A549 (cell line): ENCODE measurements around the gene RANBP17. TPM values are rescaled to one million over a fixed set of nuclear protein-coding genes. Genes with fewer than 3 reads are reported as not detected.

Experiments
- ATAC-seq, 2 experiments: fragments of 200-7000 bp in 1 of 2; fragments of >200 bp in 1 of 2; cut with Nextera tagmentation in 1 of 2; cut with Tn5 transposase in 1 of 2; 3 replicates each; pipeline versions ENCODE4 v1.8.0 to v1.9.1; 2018 to 2020; ENCODE audit warnings: mild to moderate bottlenecking in 1 of 2, moderate library complexity in 1 of 2
- CTCF ChIA-PET: fragments of 300-600 bp; sonication (Branson Sonifier 250); formaldehyde crosslinking; extraction: SDS; loops from one replicate; lab custom pipeline; 2021; ENCODE audit warnings: antibody characterized with exemption, inconsistent platforms; lab: Yijun Ruan, JAX
- POLR2A ChIA-PET: fragments of 350-600 bp; formaldehyde crosslinking; extraction: SDS; loops from one replicate; lab custom pipeline; 2021; ENCODE audit warnings: antibody characterized with exemption, inconsistent platforms; lab: Yijun Ruan, JAX
- DNase-seq, 2 experiments: peaks; one replicate each; pipeline versions ENCODE4 v3.0.0 to v3.0.0-alpha.2; 2011 to 2016; ENCODE audit warnings: low read depth in 1 of 2, low spot score in 1 of 2
- FAIRE-seq: peaks from 2 replicates; lab custom pipeline; 2011; peaks lifted over from hg19 to GRCh38; lab: Jason Lieb, UNC
- H3K27ac ChIP-seq, 2 experiments: fragments of >200 bp; sonication (Bioruptor Twin); formaldehyde crosslinking; 3 replicates each; pipeline ENCODE4 v1.5.1; 2016 to 2017
- H3K4me1 ChIP-seq: fragments of >200 bp; sonication (Bioruptor Twin); formaldehyde crosslinking; 3 replicates; pipeline ENCODE4 v1.6.1; 2016
- H3K4me2 ChIP-seq: fragments of >200 bp; sonication (Bioruptor Twin); formaldehyde crosslinking; 3 replicates; pipeline ENCODE4 v1.6.1; 2016
- H3K4me3 ChIP-seq: fragments of >200 bp; sonication (Bioruptor Twin); formaldehyde crosslinking; 3 replicates; pipeline ENCODE4 v1.5.1; 2016
- H3K9me3 ChIP-seq: fragments of >200 bp; sonication (Bioruptor Twin); formaldehyde crosslinking; 3 replicates; pipeline ENCODE4 v1.6.1; 2016
- CBX2 ChIP-seq: fragments of 200-600 bp; sonication (generic); IDR thresholded peaks from 2 replicates; pipeline ENCODE4 v1.6.1; 2016; ENCODE audit warnings: low read depth, mild to moderate bottlenecking, borderline replicate concordance
- CBX8 ChIP-seq: fragments of 200-600 bp; sonication (generic); IDR thresholded peaks from 2 replicates; pipeline ENCODE4 v1.6.1; 2016
- CHD2 ChIP-seq: fragments of 150-350 bp; IDR thresholded peaks from 2 replicates; pipeline ENCODE4 v1.6.1; 2014; ENCODE audit warnings: low read length; ENCODE audit not compliant: partially characterized antibody
- CHD4 ChIP-seq: fragments of 200-600 bp; sonication (generic); IDR thresholded peaks from 2 replicates; pipeline ENCODE4 v1.6.1; 2016; ENCODE audit warnings: antibody characterized with exemption, mild to moderate bottlenecking, borderline replicate concordance
- EP300 ChIP-seq, 2 experiments: fragments of >200 bp; sonication (Bioruptor Twin); formaldehyde crosslinking; IDR thresholded peaks; 2 replicates in 1 of 2; 3 replicates in 1 of 2; pipeline ENCODE4 v1.6.1; 2016 to 2017
- FOXS1 ChIP-seq: fragments of 250-450 bp; sonication (Bioruptor Pico); IDR thresholded peaks from 2 replicates; pipeline ENCODE4 v1.5.0; 2020; ENCODE audit warnings: mild to moderate bottlenecking, moderate library complexity
- MAZ ChIP-seq: fragments of 150-350 bp; IDR thresholded peaks from 2 replicates; pipeline ENCODE4 v1.6.1; 2014; ENCODE audit warnings: antibody characterized with exemption, low read depth, low read length, borderline replicate concordance
- NPAS2 ChIP-seq: fragments of 250-450 bp; sonication (Bioruptor Pico); IDR thresholded peaks from 2 replicates; pipeline ENCODE4 v1.8.0; 2022; ENCODE audit warnings: mild to moderate bottlenecking, moderate library complexity, borderline replicate concordance
- POLR2AphosphoS2 ChIP-seq: conservative IDR thresholded peaks from 2 replicates; pipeline ENCODE4 v1.6.1; 2012; ENCODE audit warnings: low read length, improper control_type of control experiment, inconsistent platforms
- RNF2 ChIP-seq: fragments of 200-600 bp; sonication (generic); IDR thresholded peaks from 2 replicates; pipeline ENCODE4 v1.6.1; 2016; ENCODE audit warnings: low read depth, mild to moderate bottlenecking, antibody characterized with exemption, moderate library complexity, borderline replicate concordance
- ZSCAN20 ChIP-seq: fragments of 250-450 bp; sonication (Bioruptor Pico); IDR thresholded peaks from 2 replicates; pipeline ENCODE4 v1.8.0; 2022; ENCODE audit warnings: mild to moderate bottlenecking, moderate library complexity
- WGBS: methylation state at CpG from one replicate; pipeline ENCODE4 v1.1.6; 2017; ENCODE audit errors: missing lambda C conversion rate; 5-methylcytosine and 5-hydroxymethylcytosine counted together
- polyA plus RNA-seq, 4 experiments: library from polyadenylated mRNA; depleted of rRNA in 3 of 4; stranded (reverse); fragments of >200 nt; fragmentation: RNase III in 1 of 4; extraction: RNeasy Plus Mini Kit Qiagen cat#74134 plus additional on column Dnase treatment in 1 of 4; gene quantifications; 2 replicates in 3 of 4; 3 replicates in 1 of 4; pipeline ENCODE4 v1.2.3, GENCODE V29; 2011 to 2017
- TF ChIP-seq, protein P1 (sequence below): fragments of 250-450 bp; sonication (Bioruptor Pico); IDR thresholded peaks from 2 replicates; pipeline ENCODE4 v1.5.0; 2021; ENCODE audit warnings: mild to moderate bottlenecking, moderate library complexity, borderline replicate concordance
- TF ChIP-seq, protein P2 (sequence below): IDR thresholded peaks from 2 replicates; pipeline ENCODE4 v1.6.1; 2012; ENCODE audit warnings: low read depth, borderline replicate concordance
- TF ChIP-seq, protein P3 (sequence below): IDR thresholded peaks from 2 replicates; pipeline ENCODE4 v1.6.1; 2012
- TF ChIP-seq, protein P4 (sequence below): fragments of 450-650 bp; IDR thresholded peaks from 2 replicates; pipeline ENCODE4 v1.6.1; 2014; ENCODE audit warnings: antibody characterized with exemption

Gene RANBP17
- polyA plus RNA-seq, 2 of the 4 experiments (the other 2 are of a cell fraction) = 3.4 to 9.2 TPM

DNA sequence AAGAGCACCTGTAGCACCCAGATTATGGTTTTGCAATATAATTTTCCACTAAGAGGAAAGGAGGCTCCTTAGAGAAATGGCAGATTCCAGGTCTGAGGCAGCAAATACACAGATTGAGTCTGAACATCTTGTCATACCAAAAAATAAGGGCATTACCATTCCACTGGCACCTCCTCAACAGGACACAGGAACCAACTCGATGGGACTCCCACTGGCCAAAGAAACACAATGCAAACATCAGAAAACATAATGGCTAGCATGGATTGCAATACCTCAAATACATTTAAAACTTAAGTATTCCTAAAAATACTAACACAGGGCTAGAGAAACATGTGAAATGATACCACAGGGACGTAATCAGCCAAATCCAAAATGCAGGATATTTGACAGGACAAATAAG, 12.4 kb upstream of the RANBP17 start (continued):
- TF ChIP-seq, protein P1, sequence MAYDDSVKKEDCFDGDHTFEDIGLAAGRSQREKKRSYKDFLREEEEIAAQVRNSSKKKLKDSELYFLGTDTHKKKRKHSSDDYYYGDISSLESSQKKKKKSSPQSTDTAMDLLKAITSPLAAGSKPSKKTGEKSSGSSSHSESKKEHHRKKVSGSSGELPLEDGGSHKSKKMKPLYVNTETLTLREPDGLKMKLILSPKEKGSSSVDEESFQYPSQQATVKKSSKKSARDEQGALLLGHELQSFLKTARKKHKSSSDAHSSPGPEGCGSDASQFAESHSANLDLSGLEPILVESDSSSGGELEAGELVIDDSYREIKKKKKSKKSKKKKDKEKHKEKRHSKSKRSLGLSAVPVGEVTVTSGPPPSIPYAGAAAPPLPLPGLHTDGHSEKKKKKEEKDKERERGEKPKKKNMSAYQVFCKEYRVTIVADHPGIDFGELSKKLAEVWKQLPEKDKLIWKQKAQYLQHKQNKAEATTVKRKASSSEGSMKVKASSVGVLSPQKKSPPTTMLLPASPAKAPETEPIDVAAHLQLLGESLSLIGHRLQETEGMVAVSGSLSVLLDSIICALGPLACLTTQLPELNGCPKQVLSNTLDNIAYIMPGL = no peak
- TF ChIP-seq, protein P2, sequence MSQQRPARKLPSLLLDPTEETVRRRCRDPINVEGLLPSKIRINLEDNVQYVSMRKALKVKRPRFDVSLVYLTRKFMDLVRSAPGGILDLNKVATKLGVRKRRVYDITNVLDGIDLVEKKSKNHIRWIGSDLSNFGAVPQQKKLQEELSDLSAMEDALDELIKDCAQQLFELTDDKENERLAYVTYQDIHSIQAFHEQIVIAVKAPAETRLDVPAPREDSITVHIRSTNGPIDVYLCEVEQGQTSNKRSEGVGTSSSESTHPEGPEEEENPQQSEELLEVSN = no peak
- TF ChIP-seq NPAS2 (CRISPR knock-in tag) (no peak), EP300 (IDR thresholded peaks at IDR 0.05) (no peak)
- TF ChIP-seq, protein P3, sequence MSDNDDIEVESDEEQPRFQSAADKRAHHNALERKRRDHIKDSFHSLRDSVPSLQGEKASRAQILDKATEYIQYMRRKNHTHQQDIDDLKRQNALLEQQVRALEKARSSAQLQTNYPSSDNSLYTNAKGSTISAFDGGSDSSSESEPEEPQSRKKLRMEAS = no peak
- TF ChIP-seq, protein P4, sequence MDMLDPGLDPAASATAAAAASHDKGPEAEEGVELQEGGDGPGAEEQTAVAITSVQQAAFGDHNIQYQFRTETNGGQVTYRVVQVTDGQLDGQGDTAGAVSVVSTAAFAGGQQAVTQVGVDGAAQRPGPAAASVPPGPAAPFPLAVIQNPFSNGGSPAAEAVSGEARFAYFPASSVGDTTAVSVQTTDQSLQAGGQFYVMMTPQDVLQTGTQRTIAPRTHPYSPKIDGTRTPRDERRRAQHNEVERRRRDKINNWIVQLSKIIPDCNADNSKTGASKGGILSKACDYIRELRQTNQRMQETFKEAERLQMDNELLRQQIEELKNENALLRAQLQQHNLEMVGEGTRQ = no peak

DNA sequence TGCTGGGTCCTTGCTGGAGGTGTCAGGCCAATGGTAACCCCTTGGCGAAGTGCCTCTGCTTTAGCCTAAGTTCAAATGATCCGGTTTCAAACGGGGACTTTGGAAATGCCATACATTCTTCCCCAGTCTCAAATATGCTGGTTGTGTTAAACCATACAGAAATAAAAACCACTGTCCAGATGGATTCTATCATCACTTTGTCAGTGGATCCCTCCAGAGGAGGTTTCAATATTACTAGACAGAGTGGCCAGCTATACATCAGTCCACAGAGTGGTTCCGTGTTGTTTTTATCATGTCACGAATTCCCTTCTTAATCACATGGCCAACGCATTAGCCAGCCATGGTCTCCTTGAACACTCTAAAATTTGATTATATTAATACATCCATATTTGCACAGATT, 7.3 kb upstream of the RANBP17 start:
- ATAC-seq (no peak), FAIRE-seq (no peak), DNase-seq (no peak)
- H3K9me3 ChIP-seq = peaks cover 10% of the 10 kb centered on the region; the same call in 2 of the 3 replicates
- WGBS = 70% methylated on average over 6 of the region's 6 CpGs
- CTCF ChIA-PET = interaction anchor here (1.2 kb wide), 1 partner anchor 105 kb away, joined by 3 read pairs; no protein-coding TSS in a partner anchor
- no peak overlapping the region for H3K27ac ChIP-seq
- H3K4me2 ChIP-seq = no peak overlapping the region
- TF ChIP-seq RNF2 = no peak
- no peak overlapping the region for H3K4me3 ChIP-seq
- H3K4me1 ChIP-seq = no peaks in the 10 kb centered on the region
- POLR2A ChIA-PET = no interaction called here

DNA sequence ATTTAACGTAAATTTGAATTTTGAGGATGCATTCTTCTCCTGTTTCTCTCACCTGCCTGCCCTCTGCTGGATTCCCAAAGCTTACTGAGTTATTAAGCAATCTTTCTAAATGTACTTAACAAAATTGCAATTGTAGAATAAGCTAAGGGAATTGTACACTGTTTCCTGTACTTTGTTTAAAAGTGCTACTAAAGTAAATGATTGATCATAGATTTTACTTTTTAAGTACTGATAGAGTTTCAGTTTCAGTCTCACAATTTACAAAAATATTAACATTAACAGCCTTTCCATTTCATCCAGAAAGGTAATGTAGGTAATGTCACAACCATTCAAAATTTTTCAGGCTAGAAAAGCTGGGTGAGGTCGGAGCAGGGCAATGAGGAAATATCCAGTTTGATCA, 4.8 kb upstream of the RANBP17 start:
- H3K4me1 ChIP-seq = no peaks in the 10 kb centered on the region
- WGBS = 54% methylated on average over 2 of the region's 2 CpGs
- FAIRE-seq = no peak
- POLR2A ChIA-PET = no interaction called here
- TF ChIP-seq ZSCAN20 = no peak
- no peak for TF ChIP-seq FOXS1 (CRISPR knock-in tag)
- no peak for TF ChIP-seq CBX2
- TF ChIP-seq MAZ = no peak
- TF ChIP-seq CBX8 = no peak
- peaks cover 30% of the 10 kb centered on the region for H3K9me3 ChIP-seq
- CTCF ChIA-PET = no interaction called here
- no peak for ATAC-seq
- DNase-seq = no peak
- H3K27ac ChIP-seq = no peak overlapping the region
- no peak overlapping the region for H3K4me3 ChIP-seq
- no peak overlapping the region for H3K4me2 ChIP-seq

DNA sequence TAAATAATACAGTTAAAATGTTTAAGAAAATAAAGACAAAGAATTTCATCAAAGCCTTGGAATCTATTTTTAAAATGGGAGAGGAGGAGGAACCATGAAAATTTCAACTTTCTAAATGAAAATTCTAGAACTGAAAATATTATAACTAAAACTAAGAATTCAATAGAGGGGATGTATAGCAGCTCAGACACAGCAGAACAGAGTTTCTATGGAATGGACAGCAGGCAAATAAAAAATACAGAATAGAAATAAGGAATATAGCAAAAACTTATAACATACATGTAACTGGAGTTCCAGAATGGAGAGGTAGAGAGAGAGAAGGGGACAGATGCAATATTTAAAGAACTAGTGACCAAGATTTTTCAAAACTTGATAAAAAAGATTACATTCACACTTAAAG, 1.4 kb upstream of the RANBP17 start:
- ChIA-PET POLR2A (no interaction called here), CTCF (interaction anchor here (0.8 kb wide), 1 partner anchor 12 kb away, joined by 4 read pairs; no protein-coding TSS in a partner anchor)
- ATAC-seq (no peak), FAIRE-seq (no peak), DNase-seq (no peak)
- Histone ChIP-seq H3K4me3 (no peak overlapping the region), H3K4me2 (no peak overlapping the region), H3K9me3 (peaks cover 30% of the 10 kb centered on the region), H3K27ac (no peak overlapping the region), H3K4me1 (peaks cover 9% of the 10 kb centered on the region)
- TF ChIP-seq CHD2 (no peak), CHD4 (no peak), POLR2AphosphoS2 (no peak)
